ENCODE measurements around the gene IMMP2L.

IMMP2L gene

GRCh38 chr7:111556977-111557376 is 5.3 kb downstream of the IMMP2L start:
- DNase-seq = no peak

GRCh38 chr7:111554086-111554485 is 8.2 kb downstream of the IMMP2L start:
- DNase-seq = no peak

GRCh38 chr7:111541067-111541466 is 21.2 kb downstream of the IMMP2L start:
- no peak for DNase-seq

DNA sequence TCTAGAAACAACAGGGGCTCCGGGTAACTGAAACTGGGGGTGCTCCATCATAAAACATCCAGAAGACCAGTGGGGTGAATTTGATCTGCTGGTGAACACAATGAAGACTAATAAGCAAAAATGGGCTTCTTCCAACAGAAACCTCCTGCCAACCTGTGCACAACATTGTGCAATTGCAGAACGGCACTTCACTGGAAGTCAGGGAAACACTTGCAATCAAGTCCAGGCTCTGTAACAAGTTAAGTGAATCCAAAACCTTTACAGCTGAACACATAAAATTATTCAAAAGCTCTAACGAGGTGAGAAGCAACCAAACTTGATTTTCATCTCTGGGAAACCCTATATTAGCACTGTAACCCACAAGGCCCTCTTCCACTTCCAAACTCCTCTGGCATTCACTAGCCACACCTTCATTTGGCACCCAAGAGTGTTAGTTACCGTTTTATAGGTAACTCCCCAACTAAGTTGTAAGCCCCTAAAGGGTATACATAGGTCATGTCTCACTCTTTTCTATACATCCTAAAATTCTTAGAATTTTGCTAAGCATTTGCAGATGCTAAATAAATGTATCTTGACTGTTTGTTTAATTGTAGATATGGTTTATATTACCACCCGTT is 22.0 kb downstream of the IMMP2L start:
- no peak for DNase-seq

DNA sequence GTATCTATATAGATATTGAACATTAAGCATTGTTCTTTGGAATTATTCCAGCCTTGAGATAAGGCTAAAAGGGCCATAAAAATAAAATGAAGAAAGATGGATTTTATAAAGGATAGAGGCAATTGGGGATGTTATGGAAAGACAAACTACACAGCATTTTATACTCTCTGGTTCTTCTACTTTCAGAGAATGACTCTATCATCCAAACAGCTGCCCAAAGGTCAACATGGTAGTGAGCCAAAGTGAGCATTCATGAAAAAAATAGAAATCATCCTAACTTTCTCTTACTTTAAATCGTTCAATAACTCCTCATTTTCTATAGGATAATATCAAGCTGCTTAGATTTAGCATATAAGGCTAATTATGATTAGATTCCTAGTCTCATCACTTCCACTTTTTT is 25.2 kb downstream of the IMMP2L start:
- no peak for DNase-seq

GRCh38 chr7:111535142-111535870 is 27.0 kb downstream of the IMMP2L start:
- no peak for DNase-seq

DNA sequence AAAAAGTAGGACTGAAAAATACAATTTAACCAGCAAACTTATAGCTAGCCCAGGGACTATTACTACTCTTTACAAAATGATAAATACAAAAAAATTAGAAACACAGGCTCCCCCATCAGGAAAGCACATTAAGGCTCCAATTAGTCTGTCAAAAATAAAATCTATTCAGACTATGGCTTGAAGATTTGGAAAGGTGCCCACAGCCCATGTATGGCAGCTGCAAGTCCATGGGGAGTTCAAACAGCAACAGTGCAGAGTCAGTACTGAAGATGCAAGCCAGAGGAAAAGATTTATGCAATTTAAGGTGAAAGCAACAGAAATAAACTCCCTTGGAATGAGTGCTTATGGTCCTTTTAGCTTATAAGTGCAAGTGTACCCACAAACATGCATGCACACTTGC is 29.7 kb downstream of the IMMP2L start:
- no peak for DNase-seq

DNA sequence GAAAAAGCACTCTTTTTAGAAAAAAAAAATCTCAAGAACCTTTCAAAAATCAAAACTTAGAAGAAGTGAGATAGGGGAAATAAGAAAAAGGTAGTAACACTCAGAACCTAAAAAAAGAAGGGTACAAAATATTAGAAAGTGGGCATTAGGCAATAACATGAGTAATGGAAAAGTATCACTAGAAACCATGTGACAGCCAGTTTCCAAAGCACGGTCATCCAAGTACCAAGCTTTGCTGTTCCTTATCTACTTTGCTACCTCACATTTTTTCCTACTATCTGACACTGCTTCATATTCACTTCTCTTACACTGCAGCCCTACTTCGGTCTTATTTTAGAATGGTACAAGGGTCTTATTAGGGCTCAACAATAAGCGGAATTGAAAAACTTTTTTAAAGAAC is 30.3 kb downstream of the IMMP2L start:
- DNase-seq = no peak

GRCh38 chr7:111530356-111530668 is 32.0 kb downstream of the IMMP2L start:
- DNase-seq = no peak

DNA sequence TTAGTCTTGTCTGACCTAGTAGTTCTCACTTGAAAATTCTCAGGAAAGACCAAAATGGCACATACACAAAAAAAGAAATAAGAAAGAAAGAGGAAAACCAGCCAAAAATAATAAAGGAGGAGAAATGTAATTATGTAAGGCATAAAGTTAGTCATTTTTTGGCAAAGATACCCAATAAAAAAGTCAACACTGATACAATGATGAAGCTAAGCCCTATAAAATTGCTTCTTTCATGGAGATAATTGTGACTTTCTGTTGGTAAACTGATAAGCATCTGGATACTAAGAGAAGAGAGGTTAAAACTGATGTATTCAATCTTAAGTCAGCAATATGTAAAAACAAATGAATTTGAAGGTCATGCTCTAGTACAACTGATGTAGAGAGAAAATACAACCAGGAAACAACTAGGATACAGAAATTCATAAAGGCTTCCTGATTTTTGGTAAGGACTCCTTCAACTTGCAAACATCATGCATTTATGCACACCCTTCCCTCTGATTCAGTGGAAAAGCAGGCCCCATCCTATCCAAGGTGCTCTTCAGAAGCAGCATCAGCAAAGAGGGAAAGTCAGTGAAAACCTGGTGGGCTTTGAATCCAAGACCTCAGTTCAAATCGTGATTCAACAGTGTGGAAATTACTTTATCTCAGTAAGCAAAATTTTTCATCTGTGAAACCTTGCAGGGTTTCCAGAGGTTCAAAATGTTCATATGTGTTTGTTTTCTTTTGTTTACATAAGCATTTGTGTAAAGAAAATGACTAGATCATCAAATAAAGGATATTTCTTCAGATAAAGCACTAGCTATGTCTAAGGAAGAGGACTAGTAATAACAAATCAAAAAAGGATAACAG is 32.6 kb downstream of the IMMP2L start:
- DNase-seq = no peak

DNA sequence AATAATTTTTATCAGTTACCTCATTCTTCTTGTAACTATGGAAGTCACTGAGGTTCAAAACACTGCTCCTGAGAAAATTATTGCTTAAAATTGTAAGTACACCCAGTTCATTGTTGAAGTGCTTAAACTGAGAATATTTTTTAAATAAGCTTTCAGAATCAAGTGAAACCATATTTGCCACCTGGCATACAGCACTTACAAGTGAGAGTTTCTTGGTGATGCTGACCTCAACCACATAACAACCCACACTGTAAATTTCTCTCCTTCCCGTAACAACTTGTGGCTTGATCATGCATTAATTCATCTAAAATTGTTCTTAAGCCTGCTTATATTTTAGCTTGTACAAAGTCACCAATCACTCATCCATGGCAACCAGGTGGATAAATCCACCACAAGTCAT is 34.0 kb downstream of the IMMP2L start:
- no peak for DNase-seq

DNA sequence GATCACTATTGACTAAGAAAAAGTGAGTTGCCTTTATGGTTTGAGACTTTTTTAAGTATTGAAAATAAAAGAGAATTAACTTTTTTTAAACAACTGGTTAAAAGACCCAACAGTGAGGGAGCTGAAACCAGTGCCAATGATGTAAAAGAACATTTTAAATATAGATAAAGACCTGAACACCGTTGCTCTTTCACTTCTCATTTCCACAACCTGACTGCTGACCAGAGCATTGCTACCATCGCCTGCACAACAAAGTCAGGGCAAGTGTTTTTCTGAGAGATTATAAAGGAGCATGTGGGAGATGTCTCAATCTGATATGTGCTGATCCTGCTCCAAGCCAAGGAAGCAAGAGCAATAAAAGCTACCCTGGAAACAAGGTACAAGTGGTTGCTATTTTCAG is 34.7 kb downstream of the IMMP2L start:
- DNase-seq = no peak

- no peak for DNase-seq
These were observed 37.2 kb downstream of the IMMP2L start for GRCh38 chr7:111525100-111525499.

DNA sequence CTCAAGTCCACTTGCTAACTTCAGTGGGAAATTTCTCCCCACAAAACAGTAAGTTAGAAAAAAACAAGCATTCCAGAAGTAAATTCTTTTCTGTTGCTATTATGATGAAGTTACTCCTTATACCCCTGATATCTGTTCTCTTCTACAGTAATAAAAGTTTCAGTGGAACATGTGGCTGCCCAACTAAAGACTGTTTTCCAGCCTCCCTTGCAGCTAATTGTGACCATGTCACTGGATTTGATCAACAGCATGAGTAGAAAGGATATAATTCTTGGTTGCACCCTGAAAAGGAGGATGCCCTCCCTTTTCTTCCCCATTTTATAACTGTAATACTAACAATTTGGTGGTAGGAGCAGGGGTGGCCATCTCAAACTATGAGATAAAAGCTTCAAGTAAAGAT is 40.6 kb downstream of the IMMP2L start:
- DNase-seq = no peak

DNA sequence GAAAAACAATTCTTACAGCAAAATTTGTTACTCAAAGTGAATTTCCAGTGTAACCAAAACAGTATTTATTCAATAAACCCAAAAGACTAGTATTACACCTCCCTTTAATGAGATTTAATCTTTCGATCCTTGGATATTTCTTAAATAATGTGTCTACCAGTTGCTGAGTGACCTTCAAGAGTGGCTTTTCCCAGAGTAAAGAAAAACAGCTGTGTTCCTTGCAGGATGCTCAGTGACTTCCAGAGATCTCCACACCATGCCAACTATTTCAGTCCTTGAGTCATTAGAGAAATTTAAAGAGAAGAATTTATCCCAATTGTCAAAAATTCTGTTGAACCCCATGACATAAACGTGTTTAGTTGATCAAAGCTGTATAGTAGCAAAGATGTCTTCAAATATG is 44.0 kb downstream of the IMMP2L start:
- no peak for DNase-seq

DNA sequence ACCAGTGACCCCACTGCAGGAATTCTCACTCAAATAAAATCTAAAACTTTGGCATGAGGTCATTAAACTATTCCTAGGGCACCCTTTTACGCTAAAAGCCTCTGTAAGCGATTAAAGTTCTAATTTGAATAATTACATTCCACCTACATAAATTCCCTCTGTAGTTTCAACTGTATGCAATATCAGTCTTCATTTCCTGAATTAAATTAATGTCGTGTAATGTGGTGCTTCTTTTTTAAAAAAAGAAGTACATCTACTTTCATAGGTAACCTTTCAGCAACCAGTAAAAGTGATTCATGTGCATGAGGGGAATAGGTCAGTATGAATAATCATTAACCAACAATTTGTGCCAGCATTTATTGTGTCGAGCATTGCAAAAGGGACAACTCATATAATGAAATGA is 44.7 kb downstream of the IMMP2L start:
- DNase-seq = no peak

DNA sequence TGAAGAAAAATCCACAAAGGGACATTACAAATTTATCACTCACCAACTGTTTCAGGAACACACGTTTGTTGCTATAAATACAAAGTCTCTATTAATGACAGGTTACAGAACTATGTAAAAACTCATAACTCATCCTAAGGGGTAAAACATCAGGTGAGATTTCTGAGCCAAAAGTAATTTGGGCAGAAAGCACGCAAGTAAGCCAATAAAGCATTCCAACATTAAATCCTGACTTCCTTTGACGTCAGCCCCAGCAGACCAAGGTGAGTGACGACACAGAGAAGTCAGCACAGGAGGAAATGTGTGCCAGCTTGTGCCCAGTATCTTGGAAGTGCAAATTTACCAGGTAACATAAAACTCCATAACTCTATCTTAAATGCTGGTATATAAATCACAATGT is 45.7 kb downstream of the IMMP2L start:
- DNase-seq = no peak

- no peak for DNase-seq
These were observed 48.7 kb downstream of the IMMP2L start for GRCh38 chr7:111513566-111513965.

- no peak for DNase-seq
These were observed 50.4 kb downstream of the IMMP2L start for GRCh38 chr7:111511845-111512244.

- DNase-seq = no peak
These were observed 51.5 kb downstream of the IMMP2L start for GRCh38 chr7:111510584-111511378.

DNA sequence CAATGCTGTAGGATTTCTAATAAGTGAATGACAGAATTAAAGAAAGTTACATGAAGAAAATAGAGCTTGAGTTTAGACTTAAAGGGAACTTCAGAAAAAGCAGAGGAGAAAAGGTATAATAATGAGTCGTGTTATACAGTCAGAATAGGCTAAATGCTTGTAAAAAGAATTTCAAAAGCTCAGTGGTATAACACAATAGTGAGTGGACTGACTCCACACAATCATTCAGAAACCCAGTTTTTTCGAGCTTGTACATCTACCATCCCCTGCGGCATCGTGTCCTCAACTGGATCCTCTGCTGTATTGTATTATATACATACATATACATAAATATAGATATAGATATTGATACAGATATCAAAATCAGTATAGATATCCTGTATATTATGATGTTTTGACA is 52.2 kb downstream of the IMMP2L start:
- no peak for DNase-seq

DNA sequence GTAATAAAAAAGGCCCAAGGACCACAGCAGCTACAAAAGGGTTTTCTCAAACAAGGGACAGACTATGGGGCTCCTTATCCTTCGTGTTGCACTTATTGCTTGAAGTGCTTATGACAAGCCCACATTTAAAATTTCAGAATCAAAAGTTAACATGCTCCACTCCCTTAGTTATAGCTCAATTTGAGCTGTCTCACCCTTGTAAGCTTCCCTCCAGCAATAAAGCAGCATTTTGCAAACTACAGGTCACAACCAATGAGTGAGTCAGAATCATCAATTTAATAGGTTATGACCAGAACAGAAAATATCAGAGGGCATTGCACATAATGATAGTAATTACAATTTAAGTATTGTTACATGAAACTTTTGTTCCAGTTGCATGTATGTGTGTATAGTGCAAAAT is 53.0 kb downstream of the IMMP2L start:
- DNase-seq = no peak

GRCh38 chr7:111508387-111508786 is 53.9 kb downstream of the IMMP2L start:
- no peak for DNase-seq
